ENCODE data around the gene C3AR1.
"Not testable (repeated sequence)": the region's sequence is repeated elsewhere in the genome, so short reads cannot be mapped to it uniquely, and the experiment has no call there.

C3AR1 gene

GRCh38 chr12:8057306-8057705, 8.9 kb downstream of the C3AR1 start:
- no peak for DNase-seq

- DNase-seq: no peak
Measured at GRCh38 chr12:8054816-8055215, 11.3 kb downstream of the C3AR1 start.

GRCh38 chr12:8052679-8053078, 13.5 kb downstream of the C3AR1 start:
- peak; percentile 40 for DNase-seq

DNA sequence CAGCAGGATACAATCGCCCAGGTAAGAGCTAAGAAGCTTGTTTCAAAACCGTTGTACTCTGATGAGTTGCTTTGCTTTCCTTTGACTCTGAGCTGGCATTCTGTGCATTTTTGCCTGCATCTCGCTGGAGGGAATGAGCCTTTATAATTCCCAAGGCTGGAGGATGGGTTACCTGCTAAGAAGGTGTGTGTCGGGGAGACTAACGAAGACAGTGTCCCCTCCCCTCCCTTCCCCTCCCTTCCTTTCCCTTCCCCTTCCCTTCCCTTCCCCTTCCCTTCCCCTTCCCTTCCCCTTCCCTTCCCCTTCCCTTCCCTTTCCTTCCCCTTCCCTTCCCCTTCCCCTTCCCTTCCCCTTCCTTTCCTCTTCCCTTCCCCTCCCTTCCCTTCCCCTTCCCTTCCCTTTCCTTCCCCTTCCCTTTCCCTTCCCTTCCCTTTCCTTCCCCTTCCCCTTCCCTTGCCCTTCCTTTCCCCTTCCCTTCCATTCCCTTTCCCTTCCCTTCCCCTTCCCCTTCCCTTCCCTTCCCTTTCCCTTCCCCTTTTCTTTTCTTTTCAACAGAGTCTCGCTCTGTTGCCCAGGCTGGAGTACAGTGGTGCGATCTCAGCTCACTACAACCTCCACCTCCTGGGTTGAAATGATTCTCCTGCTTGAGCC, 15.4 kb downstream of the C3AR1 start:
- no peak for DNase-seq

GRCh38 chr12:8048906-8049305, 17.3 kb downstream of the C3AR1 start:
- no peak for DNase-seq

- DNase-seq: no peak
Measured at GRCh38 chr12:8047842-8048241, 18.3 kb downstream of the C3AR1 start.

DNA sequence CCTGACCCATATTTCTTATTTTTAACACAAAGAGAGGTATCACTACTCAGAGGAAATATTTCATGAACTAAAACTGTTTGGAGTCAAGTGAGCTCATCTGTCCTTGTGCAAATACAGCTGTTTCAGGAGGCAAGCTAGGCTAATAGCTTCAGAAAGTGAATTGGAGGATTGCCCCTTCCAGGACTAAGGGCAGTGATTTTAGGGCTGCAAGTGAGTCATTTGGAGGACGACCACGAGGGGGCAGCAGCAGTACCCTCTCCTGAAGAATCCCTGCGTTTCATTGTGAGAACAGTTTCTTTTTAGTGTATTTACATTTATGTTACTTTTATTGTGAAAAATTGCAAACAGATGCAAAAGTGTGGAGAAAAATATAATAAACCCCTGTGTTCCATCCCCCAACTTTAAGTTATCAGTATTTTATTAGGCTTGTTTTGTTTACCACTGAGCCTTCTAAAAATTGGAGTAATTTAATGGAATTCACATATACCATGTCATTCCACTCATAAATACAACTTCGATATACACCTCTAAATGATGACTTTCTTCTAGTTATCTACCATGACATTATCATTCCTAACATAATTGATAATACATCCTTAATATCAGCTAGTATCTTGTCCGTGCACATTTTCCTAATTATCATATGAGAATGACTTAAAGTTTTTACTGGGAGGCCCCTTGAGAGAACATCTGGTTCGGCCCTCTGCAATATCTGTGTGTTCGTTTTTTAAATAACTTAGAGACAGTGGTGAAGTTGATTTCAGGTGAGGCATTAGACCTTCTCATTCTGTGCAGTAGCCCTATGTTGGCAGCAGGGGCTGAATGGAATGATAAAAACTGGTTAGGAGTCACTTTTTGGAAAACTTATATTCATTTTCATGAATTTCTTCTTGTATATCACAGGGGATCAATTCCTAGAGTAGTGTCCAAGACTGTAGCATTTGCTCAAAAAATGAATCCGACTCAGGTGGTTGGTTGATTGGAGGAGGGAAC, 19.9 kb downstream of the C3AR1 start:
- DNase-seq: peak; percentile 85

DNA sequence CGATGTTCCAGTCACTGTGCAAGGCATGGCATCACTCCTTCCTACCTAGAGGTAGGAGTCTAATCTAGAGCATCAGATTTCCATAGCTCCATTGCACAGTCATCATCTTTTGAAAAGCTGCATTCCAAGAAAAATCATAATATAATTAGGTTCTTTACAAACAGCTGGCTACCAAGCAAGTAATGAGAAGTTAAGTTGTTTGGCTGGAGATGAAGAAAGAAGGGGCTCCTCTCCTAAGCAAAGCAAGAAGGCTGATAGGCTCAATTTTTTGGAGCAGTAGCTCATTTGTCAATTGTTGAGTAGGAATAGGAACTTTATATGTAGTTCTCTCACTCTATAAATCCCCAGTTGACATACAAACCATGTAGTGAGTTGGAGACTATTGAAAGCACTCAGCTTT, 25.4 kb downstream of the C3AR1 start:
- no peak for DNase-seq

- peak; percentile 73 for DNase-seq
Measured at GRCh38 chr12:8038659-8039114, 27.5 kb downstream of the C3AR1 start.

DNA sequence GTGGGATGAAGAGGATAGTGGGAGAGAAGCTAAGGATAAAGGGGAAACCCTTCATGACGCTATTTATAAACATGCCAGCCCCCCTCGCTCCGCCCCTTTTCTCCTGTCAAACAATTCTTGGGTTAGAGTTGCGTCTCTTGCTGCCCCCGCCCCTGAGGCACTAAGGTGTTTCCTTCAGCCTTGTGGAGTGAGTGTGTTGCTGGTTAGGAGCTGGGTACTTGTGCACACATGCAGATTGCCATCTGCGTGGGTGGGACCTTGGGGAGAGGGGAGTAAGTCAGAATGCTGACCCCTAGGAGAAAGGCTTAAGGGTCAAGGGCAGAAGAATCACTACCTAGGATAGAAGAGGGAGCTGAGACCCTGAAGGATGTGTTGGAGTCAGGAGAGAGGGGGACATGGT, 28.2 kb downstream of the C3AR1 start:
- DNase-seq: no peak

DNA sequence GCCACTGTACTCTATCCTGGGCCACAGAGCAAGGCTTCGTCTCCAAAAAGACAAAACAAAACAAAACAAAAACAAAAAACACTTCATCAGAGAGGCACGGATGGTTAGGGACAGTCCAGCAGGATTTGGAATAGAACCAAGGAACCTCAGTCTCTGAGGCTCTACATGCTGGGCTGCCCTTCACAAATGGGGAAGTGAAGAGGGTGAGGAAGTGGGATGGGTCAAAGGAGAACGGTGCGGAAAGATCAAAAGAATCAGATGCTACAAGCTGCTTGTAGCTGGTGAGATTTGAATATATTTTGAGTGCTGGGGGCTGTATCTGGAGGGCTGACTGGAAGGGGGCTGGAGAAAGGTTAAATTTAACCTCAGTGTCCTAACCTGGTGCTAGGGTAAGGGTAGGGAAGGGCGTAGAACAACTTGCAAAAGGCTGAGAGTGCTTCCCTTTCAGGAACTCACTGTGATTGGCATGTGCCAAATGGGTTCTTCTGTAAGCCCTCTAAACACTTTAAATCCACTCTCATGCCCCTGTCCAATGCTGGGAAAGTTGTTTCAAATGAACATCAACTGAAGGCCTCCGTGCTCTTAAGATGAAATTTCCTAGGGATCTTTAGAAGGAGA, 29.0 kb downstream of the C3AR1 start:
- DNase-seq: no peak

DNA sequence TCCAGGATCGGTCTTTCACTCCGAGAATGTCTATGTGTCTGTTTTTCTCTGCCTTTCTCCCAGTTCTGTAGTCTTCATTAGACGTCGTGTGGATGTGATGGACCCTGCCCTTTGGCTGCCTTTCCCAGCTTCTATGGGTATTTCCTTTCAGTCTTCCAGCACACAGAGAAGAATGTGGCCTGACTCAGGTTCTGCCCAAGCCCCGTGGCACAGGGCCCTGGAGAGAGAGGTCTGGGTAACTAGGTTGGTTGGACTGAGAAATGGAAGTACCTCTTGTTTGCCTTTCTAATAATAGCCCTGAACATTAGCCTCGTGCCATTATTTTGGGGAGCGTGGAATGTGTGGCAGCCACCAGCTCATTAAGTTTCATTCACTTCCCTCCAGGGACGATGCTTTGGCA, 29.8 kb downstream of the C3AR1 start:
- DNase-seq: peak; percentile 50

DNA sequence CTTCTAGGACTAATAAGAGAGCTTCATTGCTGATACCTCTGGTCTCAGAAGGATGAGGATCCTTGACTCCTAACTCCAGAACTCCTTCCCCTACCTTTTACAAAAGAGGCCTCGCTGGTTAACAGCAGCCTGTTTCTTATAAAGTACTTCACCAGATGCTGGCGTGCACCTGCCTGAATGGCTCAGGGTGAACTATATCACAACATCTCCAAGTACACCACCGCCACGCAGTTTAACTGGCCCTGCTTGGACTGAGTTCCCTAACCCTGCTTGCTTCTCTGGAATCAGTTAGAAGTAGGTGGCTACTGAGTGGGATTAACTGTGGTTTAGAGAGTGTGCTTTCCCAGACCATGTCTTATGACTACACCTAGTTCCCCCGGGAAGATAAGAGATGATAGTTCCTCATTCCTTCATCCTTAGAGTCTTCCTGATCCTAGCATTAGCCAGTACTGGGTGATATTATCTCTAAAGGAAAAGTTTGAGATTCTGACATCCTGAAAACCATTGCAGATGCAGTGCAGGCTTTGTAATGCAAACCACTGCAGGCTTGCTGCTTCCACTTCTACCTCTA, 30.6 kb downstream of the C3AR1 start:
- no peak for DNase-seq

DNA sequence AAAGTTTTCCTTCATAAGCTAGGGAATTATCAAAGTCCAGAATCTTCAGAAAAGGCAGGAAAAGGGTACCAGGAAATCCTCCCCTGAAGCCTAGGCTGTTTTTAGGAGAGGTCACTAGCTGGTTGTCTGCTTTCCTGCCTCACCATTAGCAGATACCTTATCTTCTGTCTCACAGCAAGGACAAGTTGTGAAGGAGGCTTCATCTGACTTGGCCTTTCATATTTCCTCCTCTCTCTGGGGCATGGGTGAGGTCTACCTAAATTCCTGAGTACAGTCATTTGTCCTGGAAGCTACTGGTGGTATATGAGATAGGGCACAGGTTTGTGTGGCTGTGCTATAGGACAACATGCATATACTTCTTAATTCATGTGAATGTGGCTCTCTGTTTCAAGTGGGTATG, 31.4 kb downstream of the C3AR1 start:
- DNase-seq: no peak

GRCh38 chr12:8033153-8034044, 32.8 kb downstream of the C3AR1 start:
- peak; percentile 69 for DNase-seq

DNA sequence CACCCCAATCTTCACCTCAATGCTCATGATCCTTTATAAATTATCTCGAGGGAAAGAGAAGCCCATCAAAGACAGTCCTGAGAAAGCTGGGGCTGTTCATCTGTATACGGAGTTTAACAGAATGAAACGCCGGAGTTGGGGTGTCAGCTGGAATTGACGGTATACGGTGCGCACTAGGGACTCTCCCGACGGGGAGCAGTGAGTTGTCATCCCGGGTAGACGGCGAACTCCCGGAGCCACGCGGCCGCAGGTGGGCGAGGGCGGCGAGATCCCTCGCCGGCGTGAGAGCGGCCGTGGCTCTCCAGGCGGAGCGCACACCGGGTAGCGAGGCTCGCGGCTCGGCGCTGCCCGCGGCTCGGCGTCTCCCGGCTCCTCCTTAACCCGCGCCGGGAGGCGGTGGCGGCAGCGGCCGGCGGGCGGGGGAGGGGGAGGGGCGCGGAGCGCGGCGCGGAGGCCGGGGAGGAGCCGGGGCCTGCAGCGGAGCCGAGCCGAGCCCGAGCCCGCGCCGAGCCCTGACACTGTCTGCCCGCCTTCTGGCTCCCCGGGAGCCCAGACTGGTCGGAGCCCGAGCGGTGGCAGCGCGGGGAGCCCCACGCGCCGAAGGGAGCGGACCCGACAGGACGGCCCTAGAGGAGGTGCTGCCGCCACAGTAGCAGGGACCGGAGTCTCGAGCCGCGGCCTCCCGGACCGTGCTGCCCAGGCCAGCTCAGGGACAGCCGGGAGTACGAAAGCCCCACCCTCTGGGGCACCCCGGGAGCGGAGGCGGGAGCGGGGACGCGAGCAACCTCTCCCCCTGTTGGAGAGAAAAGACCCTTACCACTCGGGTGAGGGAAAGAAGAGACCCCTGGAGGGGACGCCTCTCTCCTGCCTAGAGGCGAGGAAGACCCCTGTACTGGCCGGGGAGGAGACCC, 33.7 kb downstream of the C3AR1 start, which contains the start of gene FOXJ2:
FOXJ2 (plus strand) TSS at position 475 of the 911 bp plus-strand sequence. CDS start 7,117 bp downstream, outside the sequence.
- DNase-seq: peak; percentile 91

DNA sequence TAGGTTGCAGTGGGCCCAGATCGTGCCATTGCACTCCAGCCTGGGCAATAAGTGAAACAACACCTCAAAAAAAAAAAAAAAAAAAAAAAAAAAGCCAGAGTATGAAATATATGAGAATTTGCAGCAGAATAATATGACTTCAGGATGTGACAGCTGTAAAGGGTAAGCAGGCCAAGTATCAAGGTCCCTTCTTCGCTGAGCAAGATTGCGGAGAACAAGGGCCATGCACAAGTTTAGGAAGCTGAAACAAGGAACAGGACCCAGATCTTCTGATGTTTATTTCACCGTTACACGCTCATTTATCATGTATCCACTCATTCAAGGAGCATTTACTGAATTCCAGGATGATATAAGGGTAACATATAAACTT, 34.3 kb downstream of the C3AR1 start:
- no peak for DNase-seq

GRCh38 chr12:8031017-8031416, 35.1 kb downstream of the C3AR1 start:
- DNase-seq: not testable (repeated sequence)

- DNase-seq: no peak
Measured at GRCh38 chr12:8030189-8030588, 36.0 kb downstream of the C3AR1 start.

- DNase-seq: no peak
Measured at GRCh38 chr12:8028267-8028666, 37.9 kb downstream of the C3AR1 start.

DNA sequence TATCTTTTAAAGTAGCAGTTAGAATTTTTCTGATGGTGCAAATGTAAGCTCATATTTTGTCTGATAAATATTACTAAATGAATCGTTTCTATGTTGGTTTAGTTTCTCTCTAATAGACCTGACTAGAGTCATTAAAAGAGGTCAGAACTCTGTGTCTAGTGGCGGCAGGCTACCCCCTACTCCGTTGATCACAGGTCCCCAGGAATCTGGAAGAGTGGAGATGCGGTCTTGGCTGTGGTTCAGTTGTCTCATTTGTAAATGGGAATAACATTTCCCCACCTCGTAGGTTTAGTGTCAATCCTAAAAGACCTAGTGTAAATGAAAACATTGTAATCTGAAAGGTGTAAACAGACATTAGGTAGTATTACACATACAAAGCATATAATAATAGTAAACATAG, 38.3 kb downstream of the C3AR1 start:
- no peak for DNase-seq
